Left lung (tissue), 10 donors: ENCODE measurements around the gene ABHD8. TPM values are rescaled to one million over a fixed set of nuclear protein-coding genes. Genes with fewer than 3 reads are reported as not detected.

Experiments
- ATAC-seq: fragments of 200-7000 bp; cut with Tn5 transposase; one replicate; pipeline ENCODE4 v1.9.1; 2020; ENCODE audit warnings: moderate library complexity
- DNase-seq, 4 donors: peaks; one replicate each; pipeline ENCODE4 v3.0.0-alpha.2; 2013 to 2020
- H3K27ac ChIP-seq, 2 donors: fragments of 200-600 bp; sonication (generic) in 1 of 2; one replicate each; pipeline versions ENCODE4 v1.5.0 to v1.8.0; 2020 to 2021
- H3K27me3 ChIP-seq, 2 donors: fragments of 200-600 bp; sonication (generic) in 1 of 2; one replicate each; pipeline versions ENCODE4 v1.5.0 to v1.8.0; 2020 to 2021
- H3K36me3 ChIP-seq, 2 donors: fragments of 200-600 bp; sonication (generic) in 1 of 2; one replicate each; pipeline versions ENCODE4 v1.5.0 to v1.8.0; 2020 to 2021
- H3K4me1 ChIP-seq, 2 donors: fragments of 200-600 bp; one replicate each; pipeline ENCODE4 v1.8.0; 2021
- H3K4me3 ChIP-seq, 2 donors: fragments of 200-600 bp; sonication (generic) in 1 of 2; one replicate each; pipeline versions ENCODE4 v1.5.0 to v1.8.0; 2020 to 2021; ENCODE audit warnings: mild to moderate bottlenecking in 1 of 2
- H3K9me3 ChIP-seq, 2 donors: fragments of 200-600 bp; sonication (generic) in 1 of 2; one replicate each; pipeline versions ENCODE4 v1.5.0 to v1.8.0; 2020 to 2021
- intact Hi-C, 2 donors: fragments of 100-400 bp; cut with DNase I; formaldehyde crosslinking; loops; one replicate each; pipeline versions ENCODE4 v1.11.2 to v1.14.2; 2022
- polyA plus RNA-seq, 6 donors: library from polyadenylated mRNA; unstranded; fragments of 120-200 nt; gene quantifications; one replicate each; pipeline ENCODE4 v1.2.1, GENCODE V29; 2013; ENCODE audit not compliant: insufficient read length in 6 of 6
- total RNA-seq, 2 donors: library from RNA; stranded (reverse); fragmentation: NEBNext Ultra II Directional; extraction: Animal tissue kit (Norgen Biotek cat#: 25700); gene quantifications; one replicate each; pipeline ENCODE4 v1.2.1, GENCODE V29; 2021
- TF ChIP-seq, protein P1 (sequence below), 2 donors: fragments of 200-600 bp; sonication (generic) in 1 of 2; IDR thresholded peaks; one replicate each; pipeline versions ENCODE4 v1.5.0 to v1.8.0; 2021; ENCODE audit warnings: antibody characterized with exemption in 2 of 2
- donor health status: DM: no; HTN: yes; CAD: no.
- donor health status: DM: no; HTN: no; CAD: no.

Gene ABHD8
- total and polyA plus RNA-seq, 8 donors: 6.8 to 17.1 (median 10.5) TPM

DNA sequence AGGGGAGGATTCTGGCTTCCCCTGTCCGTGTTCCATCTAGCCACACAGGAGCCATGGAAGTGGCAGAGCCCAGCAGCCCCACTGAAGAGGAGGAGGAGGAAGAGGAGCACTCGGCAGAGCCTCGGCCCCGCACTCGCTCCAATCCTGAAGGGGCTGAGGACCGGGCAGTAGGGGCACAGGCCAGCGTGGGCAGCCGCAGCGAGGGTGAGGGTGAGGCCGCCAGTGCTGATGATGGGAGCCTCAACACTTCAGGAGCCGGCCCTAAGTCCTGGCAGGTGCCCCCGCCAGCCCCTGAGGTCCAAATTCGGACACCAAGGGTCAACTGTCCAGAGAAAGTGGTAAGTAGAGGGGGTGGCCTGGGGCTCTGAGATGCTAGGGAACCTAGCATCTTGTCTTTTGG is 34.5 kb downstream of the ABHD8 start:
- intact Hi-C loops: no loop called here
- Histone ChIP-seq H3K27me3 (no peaks in the 10 kb centered on the region), H3K4me3 (no peak overlapping the region), H3K36me3 (peaks cover 0 to 53% of the 10 kb centered on the region in 2 donors), H3K27ac (no peak overlapping the region), H3K9me3 (no peaks in the 10 kb centered on the region), H3K4me1 (peaks cover 6 to 15% of the 10 kb centered on the region in 2 donors)
- DNase-seq: no peak
- TF ChIP-seq, protein P1, sequence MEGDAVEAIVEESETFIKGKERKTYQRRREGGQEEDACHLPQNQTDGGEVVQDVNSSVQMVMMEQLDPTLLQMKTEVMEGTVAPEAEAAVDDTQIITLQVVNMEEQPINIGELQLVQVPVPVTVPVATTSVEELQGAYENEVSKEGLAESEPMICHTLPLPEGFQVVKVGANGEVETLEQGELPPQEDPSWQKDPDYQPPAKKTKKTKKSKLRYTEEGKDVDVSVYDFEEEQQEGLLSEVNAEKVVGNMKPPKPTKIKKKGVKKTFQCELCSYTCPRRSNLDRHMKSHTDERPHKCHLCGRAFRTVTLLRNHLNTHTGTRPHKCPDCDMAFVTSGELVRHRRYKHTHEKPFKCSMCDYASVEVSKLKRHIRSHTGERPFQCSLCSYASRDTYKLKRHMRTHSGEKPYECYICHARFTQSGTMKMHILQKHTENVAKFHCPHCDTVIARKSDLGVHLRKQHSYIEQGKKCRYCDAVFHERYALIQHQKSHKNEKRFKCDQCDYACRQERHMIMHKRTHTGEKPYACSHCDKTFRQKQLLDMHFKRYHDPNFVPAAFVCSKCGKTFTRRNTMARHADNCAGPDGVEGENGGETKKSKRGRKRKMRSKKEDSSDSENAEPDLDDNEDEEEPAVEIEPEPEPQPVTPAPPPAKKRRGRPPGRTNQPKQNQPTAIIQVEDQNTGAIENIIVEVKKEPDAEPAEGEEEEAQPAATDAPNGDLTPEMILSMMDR (IDR thresholded peaks at IDR 0.05): no peak
- no peak for ATAC-seq

DNA sequence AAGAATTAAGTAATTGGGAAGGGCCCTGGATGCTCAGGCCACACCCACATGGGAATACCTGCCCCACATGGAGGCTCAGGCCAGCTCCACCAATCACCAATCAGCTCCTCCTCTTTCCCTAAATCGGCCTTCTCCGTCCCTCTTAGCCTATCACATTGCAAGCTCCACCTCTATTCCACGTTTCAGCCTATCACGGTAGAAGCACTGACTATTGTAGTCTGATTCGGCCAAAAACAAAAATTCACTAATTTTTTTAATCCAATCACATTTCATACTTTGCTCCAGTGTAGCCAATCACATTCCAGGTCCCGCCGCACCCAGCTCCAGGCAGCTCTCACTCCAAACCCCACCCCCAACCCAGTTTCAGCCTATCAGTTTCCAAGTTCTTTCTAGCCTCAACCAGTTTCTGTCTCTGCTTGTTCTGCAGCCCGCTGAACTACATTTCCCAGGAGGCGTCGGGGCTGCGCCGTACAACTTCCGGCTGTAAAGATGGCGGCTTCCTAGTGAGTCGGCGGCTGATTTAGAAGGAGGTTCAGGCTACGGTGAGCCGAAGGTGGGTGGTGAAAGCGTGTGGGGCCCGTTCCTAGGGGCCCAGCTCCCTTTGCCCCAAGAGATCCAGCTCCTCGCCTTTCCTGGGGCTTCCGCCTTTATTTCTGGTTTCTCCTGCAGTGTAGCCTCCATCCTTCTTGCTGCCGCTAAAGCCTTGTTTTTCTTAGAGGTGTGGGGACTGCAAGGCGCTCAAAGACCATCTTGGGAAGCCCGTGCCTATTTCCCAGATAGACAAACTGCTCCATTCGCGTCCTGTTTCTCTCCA is 36.0 kb downstream of the ABHD8 start, which contains the start of gene BABAM1:
Gene BABAM1, plus strand, starts transcription at position 469 of the 814 bp plus-strand sequence. CDS start 1,364 bp downstream, outside the sequence.
- Histone ChIP-seq H3K36me3 (peaks cover 0 to 37% of the 10 kb centered on the region in 2 donors), H3K4me1 (peaks cover 6 to 15% of the 10 kb centered on the region in 2 donors), H3K27ac (peak within 1 kb of the TSS; percentile 65 to 77), H3K27me3 (no peaks in the 10 kb centered on the region), H3K9me3 (no peaks in the 10 kb centered on the region), H3K4me3 (peak within 1 kb of the TSS; percentile 82 to 83)
- intact Hi-C loops: no loop called here
- peak; percentile 98 for ATAC-seq
- DNase-seq: peak; percentile 93 to 97 (median 96)
- TF ChIP-seq, protein P1 (IDR thresholded peaks at IDR 0.05): no peak

DNA sequence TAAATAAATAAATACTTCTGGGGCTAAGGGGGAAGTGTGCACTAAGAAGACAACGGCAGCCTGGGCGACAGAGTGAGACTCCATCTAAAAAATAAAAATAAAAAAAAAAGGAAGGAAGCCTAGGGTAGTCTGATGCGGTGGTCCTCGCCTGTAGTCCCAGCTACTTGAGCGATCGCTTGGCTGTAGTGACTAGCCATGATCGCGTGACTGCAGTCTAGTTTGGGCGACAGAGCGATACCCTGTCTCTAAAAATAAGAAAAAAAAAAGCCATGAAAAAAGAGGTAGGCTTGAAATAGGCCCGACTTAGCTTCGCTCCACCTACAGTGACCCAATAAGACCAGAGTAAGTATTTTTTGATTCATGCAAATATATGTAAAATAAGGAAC is 36.6 kb downstream of the ABHD8 start:
- Histone ChIP-seq H3K27me3 (no peaks in the 10 kb centered on the region), H3K4me1 (peaks cover 6 to 15% of the 10 kb centered on the region in 2 donors), H3K36me3 (peaks cover 0 to 31% of the 10 kb centered on the region in 2 donors), H3K4me3 (peak overlapping the region in 1 of 2 donors; percentile 83), H3K9me3 (no peaks in the 10 kb centered on the region), H3K27ac (peak overlapping the region in 1 of 2 donors; percentile 77)
- no peak for ATAC-seq
- TF ChIP-seq, protein P1 (IDR thresholded peaks at IDR 0.05): no peak
- intact Hi-C loops: no loop called here
- DNase-seq: no peak

DNA sequence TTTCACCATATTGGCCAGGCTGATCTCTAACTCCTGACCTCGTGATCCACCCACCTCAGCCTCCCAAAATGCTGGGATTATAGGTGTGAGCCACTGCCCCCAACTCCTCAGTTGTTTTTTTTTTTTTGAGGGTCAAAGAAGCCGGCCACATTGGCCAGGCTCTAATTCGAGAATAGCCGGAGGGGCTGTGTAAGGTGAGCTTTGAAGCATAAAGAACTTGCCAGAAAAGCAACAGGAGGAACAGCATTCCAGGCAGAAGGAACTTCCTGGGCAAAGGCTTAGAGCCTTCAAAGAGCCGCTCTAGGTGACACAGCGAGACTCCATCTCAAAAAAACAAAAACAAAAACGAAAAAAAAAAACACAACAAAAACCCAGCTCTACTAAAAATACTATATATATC is 37.2 kb downstream of the ABHD8 start:
- Histone ChIP-seq H3K4me1 (peaks cover 6 to 16% of the 10 kb centered on the region in 2 donors), H3K36me3 (peaks cover 0 to 25% of the 10 kb centered on the region in 2 donors), H3K4me3 (no peak overlapping the region), H3K27me3 (no peaks in the 10 kb centered on the region), H3K9me3 (no peaks in the 10 kb centered on the region), H3K27ac (peak overlapping the region in 1 of 2 donors; percentile 77)
- DNase-seq: no peak
- ATAC-seq: no peak
- intact Hi-C loops: no loop called here
- TF ChIP-seq, protein P1 (IDR thresholded peaks at IDR 0.05): no peak

DNA sequence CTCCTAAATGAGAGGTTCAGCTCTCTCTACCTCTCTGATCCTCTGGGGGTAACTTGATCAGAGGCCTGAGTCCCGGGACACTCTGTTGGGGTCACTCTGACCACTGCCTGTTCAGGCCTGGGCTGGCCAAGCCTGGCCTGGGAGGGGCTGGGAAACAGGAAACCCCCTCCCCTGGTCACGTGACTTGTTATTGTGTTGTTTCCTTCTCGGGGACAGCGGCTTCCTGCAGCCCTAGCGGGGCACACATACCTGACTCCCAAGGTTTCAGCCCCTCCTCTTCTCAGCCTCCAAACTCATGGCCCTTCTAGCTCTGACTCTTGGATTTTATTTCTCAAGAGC is 38.6 kb downstream of the ABHD8 start, which contains the start of gene USHBP1:
Gene USHBP1, minus strand, starts transcription at position 105 of the 339 bp plus-strand sequence. CDS start 446 bp downstream, outside the sequence.
- H3K4me3 ChIP-seq: peak within 1 kb of the TSS in 1 of 2 donors; percentile 44
- TF ChIP-seq, protein P1 (IDR thresholded peaks at IDR 0.05): no peak
- intact Hi-C loops: no loop called here

More for the DNA sequence above, 38.6 kb downstream of the ABHD8 start, which contains the start of gene USHBP1:
- Histone ChIP-seq H3K4me1 (peaks cover 6 to 18% of the 10 kb centered on the region in 2 donors), H3K27me3 (no peaks in the 10 kb centered on the region), H3K36me3 (peaks cover 0 to 13% of the 10 kb centered on the region in 2 donors), H3K9me3 (no peaks in the 10 kb centered on the region), H3K27ac (peak within 1 kb of the TSS; percentile 57 to 74)
- DNase-seq (no peak), ATAC-seq (no peak)
